ENCODE data around the gene ABCA7.

ABCA7 gene

GRCh38 chr19:1007399-1008251 is 32.3 kb upstream of the ABCA7 start:
- H3K79me2 ChIP-seq (ENCODE audit: control insufficient read depth, low read length): no peaks in the 10 kb centered on the region
- no peak for TF ChIP-seq EZH2phosphoT487 (IDR thresholded peaks at IDR 0.05; ENCODE audit: borderline replicate concordance, low read length)
- TF ChIP-seq CTCF (IDR thresholded peaks at IDR 0.05; ENCODE audit: low read depth, low read length, poor library complexity, severe bottlenecking): no peak

GRCh38 chr19:1008268-1009040 is 31.5 kb upstream of the ABCA7 start:
- Histone ChIP-seq H3K4me1 (ENCODE audit: control insufficient read depth, low read length) (peaks cover 6% of the 10 kb centered on the region), H3K79me2 (ENCODE audit: control insufficient read depth, low read length) (peaks cover 7% of the 10 kb centered on the region), H3K9me2 (replicated peaks; ENCODE audit: control insufficient read depth, low read length) (no peaks in the 10 kb centered on the region), H3F3A (ENCODE audit: control insufficient read depth, insufficient read depth) (no peaks in the 10 kb centered on the region), H3K27ac (ENCODE audit: low read depth, low read length) (no peak overlapping the region), H3K4me3 (ENCODE audit: low read length) (no peak overlapping the region), H3K4me2 (ENCODE audit: low read length) (no peak overlapping the region), H3K27me3 (ENCODE audit: control insufficient read depth, low read length) (no peaks in the 10 kb centered on the region), H4K20me1 (ENCODE audit: control insufficient read depth, insufficient read depth, low read depth, low read length) (peaks cover 4% of the 10 kb centered on the region; the same call in 1 of the 2 replicates), H3K9me3 (ENCODE audit: control insufficient read depth, insufficient read depth, low read length) (no peaks in the 10 kb centered on the region), H3K36me3 (ENCODE audit: control insufficient read depth, low read length) (peaks cover 54% of the 10 kb centered on the region)
- TF ChIP-seq EZH2phosphoT487 (IDR thresholded peaks at IDR 0.05; ENCODE audit: borderline replicate concordance, low read length): no peak
- no peak for TF ChIP-seq CTCF (IDR thresholded peaks at IDR 0.05; ENCODE audit: low read depth, low read length, poor library complexity, severe bottlenecking)

More at GRCh38 chr19:1007399-1008251, 32.3 kb upstream of the ABCA7 start:
- no peaks in the 10 kb centered on the region for H3K9me3 ChIP-seq (ENCODE audit: control insufficient read depth, insufficient read depth, low read length)
- no peak overlapping the region for H3K27ac ChIP-seq (ENCODE audit: low read depth, low read length)
- no peaks in the 10 kb centered on the region for H3F3A ChIP-seq (ENCODE audit: control insufficient read depth, insufficient read depth)
- H4K20me1 ChIP-seq (ENCODE audit: control insufficient read depth, insufficient read depth, low read depth, low read length): no peaks in the 10 kb centered on the region
- no peaks in the 10 kb centered on the region for H3K9me2 ChIP-seq (replicated peaks; ENCODE audit: control insufficient read depth, low read length)
- peaks cover 6% of the 10 kb centered on the region for H3K4me1 ChIP-seq (ENCODE audit: control insufficient read depth, low read length)
- peaks cover 45% of the 10 kb centered on the region for H3K36me3 ChIP-seq (ENCODE audit: control insufficient read depth, low read length)
- no peaks in the 10 kb centered on the region for H3K27me3 ChIP-seq (ENCODE audit: control insufficient read depth, low read length)
- H3K4me2 ChIP-seq (ENCODE audit: low read length): no peak overlapping the region
- no peak overlapping the region for H3K4me3 ChIP-seq (ENCODE audit: low read length)

- H4K20me1 ChIP-seq (ENCODE audit: control insufficient read depth, insufficient read depth, low read depth, low read length): peaks cover 4% of the 10 kb centered on the region; the same call in 1 of the 2 replicates
- no peaks in the 10 kb centered on the region for H3F3A ChIP-seq (ENCODE audit: control insufficient read depth, insufficient read depth)
- H3K9me3 ChIP-seq (ENCODE audit: control insufficient read depth, insufficient read depth, low read length): no peaks in the 10 kb centered on the region
- TF ChIP-seq CTCF (IDR thresholded peaks at IDR 0.05; ENCODE audit: low read depth, low read length, poor library complexity, severe bottlenecking) (no peak), EZH2phosphoT487 (IDR thresholded peaks at IDR 0.05; ENCODE audit: borderline replicate concordance, low read length) (no peak)
- no peak overlapping the region for H3K27ac ChIP-seq (ENCODE audit: low read depth, low read length)
- no peaks in the 10 kb centered on the region for H3K4me1 ChIP-seq (ENCODE audit: control insufficient read depth, low read length)
- no peaks in the 10 kb centered on the region for H3K27me3 ChIP-seq (ENCODE audit: control insufficient read depth, low read length)
- H3K36me3 ChIP-seq (ENCODE audit: control insufficient read depth, low read length): peaks cover 62% of the 10 kb centered on the region
- H3K79me2 ChIP-seq (ENCODE audit: control insufficient read depth, low read length): peaks cover 15% of the 10 kb centered on the region
- H3K4me2 ChIP-seq (ENCODE audit: low read length): no peak overlapping the region
- no peaks in the 10 kb centered on the region for H3K9me2 ChIP-seq (replicated peaks; ENCODE audit: control insufficient read depth, low read length)
- no peak overlapping the region for H3K4me3 ChIP-seq (ENCODE audit: low read length)
These were observed 30.6 kb upstream of the ABCA7 start for GRCh38 chr19:1009041-1009980.

Data from DOHH2 (cell line).